ENCODE data around the gene TENT5C. TPM values are rescaled to one million over a fixed set of nuclear protein-coding genes. Genes with fewer than 3 reads are reported as not detected.

Gene TENT5C
- total and polyA plus RNA-seq, 2 of the 8 experiments (the other 6 are each of a cell fraction or from before 2014, with no cell fraction given) = 0.38 to 0.99 TPM

DNA sequence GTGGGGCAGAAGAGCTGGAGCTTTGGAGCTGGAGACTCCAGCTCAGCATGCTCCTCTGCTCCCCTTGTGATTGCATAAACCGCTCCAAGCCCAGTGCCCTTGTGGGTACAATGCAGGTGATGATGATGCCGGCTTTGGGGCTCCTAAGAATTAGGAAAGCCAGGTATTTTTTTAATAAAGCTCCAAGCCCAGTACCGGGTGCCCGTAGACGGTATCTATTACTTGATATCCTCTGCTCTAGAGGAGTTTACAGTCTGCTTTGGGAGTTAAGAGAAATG, 27.2 kb downstream of the TENT5C start (continued):
- TF ChIP-seq, protein P1, sequence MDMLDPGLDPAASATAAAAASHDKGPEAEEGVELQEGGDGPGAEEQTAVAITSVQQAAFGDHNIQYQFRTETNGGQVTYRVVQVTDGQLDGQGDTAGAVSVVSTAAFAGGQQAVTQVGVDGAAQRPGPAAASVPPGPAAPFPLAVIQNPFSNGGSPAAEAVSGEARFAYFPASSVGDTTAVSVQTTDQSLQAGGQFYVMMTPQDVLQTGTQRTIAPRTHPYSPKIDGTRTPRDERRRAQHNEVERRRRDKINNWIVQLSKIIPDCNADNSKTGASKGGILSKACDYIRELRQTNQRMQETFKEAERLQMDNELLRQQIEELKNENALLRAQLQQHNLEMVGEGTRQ (IDR thresholded peaks at IDR 0.05; ENCODE audit: low read length) = no peak
- no peak for TF ChIP-seq MAFK (IDR thresholded peaks at IDR 0.05; ENCODE audit: low read depth, low read length)
